GM12864 (cell line): Measurements from ENCODE around the gene NCKAP1.

Experiments
- DNase-seq: peaks from one replicate; pipeline ENCODE4 v3.0.0-alpha.2; 2011; ENCODE audit warnings: low read depth
- H3K4me3 ChIP-seq: 2 replicates; pipeline ENCODE4 v1.5.1; 2011; ENCODE audit warnings: mild to moderate bottlenecking, low read depth, low read length, control low read depth
- CTCF ChIP-seq: IDR thresholded peaks from 2 replicates; pipeline ENCODE4 v1.5.1; 2011; ENCODE audit warnings: low read depth, mild to moderate bottlenecking, moderate library complexity, low read length, control low read depth, inconsistent platforms; ENCODE audit errors: missing control alignments

NCKAP1 gene

GRCh38 chr2:182949052-182949451 lies 89.2 kb downstream of the NCKAP1 start:
- no peak for DNase-seq
- no peak for TF ChIP-seq CTCF
- no peak overlapping the region for H3K4me3 ChIP-seq

- no peak overlapping the region for H3K4me3 ChIP-seq
- TF ChIP-seq CTCF = no peak
- DNase-seq = no peak
Observed at GRCh38 chr2:182946958-182947369, 91.3 kb downstream of the NCKAP1 start.

- no peak for TF ChIP-seq CTCF
Observed at GRCh38 chr2:182943339-182943738, 94.9 kb downstream of the NCKAP1 start.

GRCh38 chr2:182942756-182943155 lies 95.5 kb downstream of the NCKAP1 start:
- no peak overlapping the region for H3K4me3 ChIP-seq
- no peak for TF ChIP-seq CTCF
- DNase-seq = no peak

More at GRCh38 chr2:182943339-182943738, 94.9 kb downstream of the NCKAP1 start:
- H3K4me3 ChIP-seq = no peak overlapping the region
- no peak for DNase-seq

- no peak overlapping the region for H3K4me3 ChIP-seq
Observed at GRCh38 chr2:182941919-182942318, 96.3 kb downstream of the NCKAP1 start.

GRCh38 chr2:182941121-182941722 lies 97.0 kb downstream of the NCKAP1 start:
- no peak for DNase-seq
- H3K4me3 ChIP-seq = no peak overlapping the region
- no peak for TF ChIP-seq CTCF

More at GRCh38 chr2:182941919-182942318, 96.3 kb downstream of the NCKAP1 start:
- DNase-seq = no peak
- no peak for TF ChIP-seq CTCF

GRCh38 chr2:182937870-182938269 lies 100.4 kb downstream of the NCKAP1 start:
- no peak overlapping the region for H3K4me3 ChIP-seq
- DNase-seq = no peak
- no peak for TF ChIP-seq CTCF
